Measurements from ENCODE around the gene EPHA3. TPM values are rescaled to one million over a fixed set of nuclear protein-coding genes. Genes with fewer than 3 reads are reported as not detected.

The EPHA3 gene
- total and polyA plus RNA-seq, 2 donors (not counting 3 experiments of a cell fraction or from before 2014, with no cell fraction given), result not detected

GRCh38 chr3:89266074-89266473 is 158.7 kb downstream of the EPHA3 start:
- Histone ChIP-seq H3K9me1 (replicated peaks; ENCODE audit: control insufficient read depth, extremely low read depth, insufficient read depth, low read length) (no peaks in the 10 kb centered on the region), H3K4me2 (ENCODE audit: insufficient read depth, low read length) (no peak overlapping the region), H3K4me3 (replicated peaks in 1 of 3; ENCODE audit: insufficient read depth in 1 of 3, low read depth in 1 of 3, low read length in 3 of 3) (no peak overlapping the region), H3K27ac (ENCODE audit: insufficient read depth, low read depth, low read length) (no peak overlapping the region), H4K20me1 (replicated peaks; ENCODE audit: control insufficient read depth, extremely low read depth, insufficient read depth, low read length) (no peaks in the 10 kb centered on the region), H3K27me3 (ENCODE audit: control insufficient read depth in 2 of 2, insufficient read depth in 2 of 2, low read length in 2 of 2) (no peaks in the 10 kb centered on the region), H3K4me1 (ENCODE audit: control insufficient read depth, extremely low read depth, insufficient read depth, low read length) (no peaks in the 10 kb centered on the region), H3K79me2 (ENCODE audit: control insufficient read depth, insufficient read depth, low read length) (no peaks in the 10 kb centered on the region), H3K36me3 (ENCODE audit: control insufficient read depth in 2 of 2, extremely low read depth in 1 of 2, insufficient read depth in 2 of 2, low read length in 2 of 2) (no peaks in the 10 kb centered on the region), H2AFZ (ENCODE audit: low read depth, low read length) (no peak overlapping the region), H3K9me3 (replicated peaks; ENCODE audit: control insufficient read depth, insufficient read depth, low read length) (peaks cover 2% of the 10 kb centered on the region), H3K9ac (replicated peaks; ENCODE audit: extremely low read depth, insufficient read depth, low read length) (no peak overlapping the region)
- no peak for TF ChIP-seq GATA2 (IDR thresholded peaks at IDR 0.05; ENCODE audit: insufficient read depth, insufficient read length, low read depth, low read length)
- TF ChIP-seq EZH2 (IDR thresholded peaks at IDR 0.05; ENCODE audit: borderline replicate concordance, low read depth, low read length, severe bottlenecking), result no peak
- TF ChIP-seq MAX (IDR thresholded peaks at IDR 0.05; ENCODE audit: insufficient read depth, insufficient read length), result no peak
- no peak for TF ChIP-seq JUN (IDR thresholded peaks at IDR 0.05; ENCODE audit: borderline replicate concordance, insufficient read depth, insufficient read length, low read depth)
- no peak for TF ChIP-seq POLR2A (IDR thresholded peaks at IDR 0.05; ENCODE audit: low read depth, low read length)
- TF ChIP-seq FOS (IDR thresholded peaks at IDR 0.05; ENCODE audit: borderline replicate concordance, insufficient read depth, low read length), result no peak
- TF ChIP-seq, protein P1, sequence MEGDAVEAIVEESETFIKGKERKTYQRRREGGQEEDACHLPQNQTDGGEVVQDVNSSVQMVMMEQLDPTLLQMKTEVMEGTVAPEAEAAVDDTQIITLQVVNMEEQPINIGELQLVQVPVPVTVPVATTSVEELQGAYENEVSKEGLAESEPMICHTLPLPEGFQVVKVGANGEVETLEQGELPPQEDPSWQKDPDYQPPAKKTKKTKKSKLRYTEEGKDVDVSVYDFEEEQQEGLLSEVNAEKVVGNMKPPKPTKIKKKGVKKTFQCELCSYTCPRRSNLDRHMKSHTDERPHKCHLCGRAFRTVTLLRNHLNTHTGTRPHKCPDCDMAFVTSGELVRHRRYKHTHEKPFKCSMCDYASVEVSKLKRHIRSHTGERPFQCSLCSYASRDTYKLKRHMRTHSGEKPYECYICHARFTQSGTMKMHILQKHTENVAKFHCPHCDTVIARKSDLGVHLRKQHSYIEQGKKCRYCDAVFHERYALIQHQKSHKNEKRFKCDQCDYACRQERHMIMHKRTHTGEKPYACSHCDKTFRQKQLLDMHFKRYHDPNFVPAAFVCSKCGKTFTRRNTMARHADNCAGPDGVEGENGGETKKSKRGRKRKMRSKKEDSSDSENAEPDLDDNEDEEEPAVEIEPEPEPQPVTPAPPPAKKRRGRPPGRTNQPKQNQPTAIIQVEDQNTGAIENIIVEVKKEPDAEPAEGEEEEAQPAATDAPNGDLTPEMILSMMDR (IDR thresholded peaks at IDR 0.05; ENCODE audit: extremely low read depth in 1 of 2, insufficient read depth in 1 of 2, low read depth in 1 of 2, low read length in 2 of 2), result no peak
- no peak for TF ChIP-seq POLR2AphosphoS5 (IDR thresholded peaks at IDR 0.05; ENCODE audit: insufficient read depth, low read depth, low read length)
- TF ChIP-seq MYC (IDR thresholded peaks at IDR 0.05; ENCODE audit: low read depth, low read length), result no peak
- no TSS peak for BruUV-seq (replicated peaks)
- dilution Hi-C loops (cut with MboI; ENCODE audit: extremely low pct_ligation_motif_present, low sequenced_read_pairs) (no loop called here), intact Hi-C loops (cut with micrococcal nuclease) (no loop called here)
- DNase-seq (ENCODE audit: low read depth, low spot score) (no peak), FAIRE-seq (no peak)
- ChIA-PET CTCF (no interaction called here), POLR2A (no interaction called here)
